DMS 273 (cell line): ENCODE data around the gene DQX1.
A peak's percentile ranks its signal among the peaks of the same experiment; 100 is the strongest.

Experiments used
- DNase-seq: peaks from one replicate; lab custom pipeline; 2025; ENCODE audit not compliant: unreplicated experiment; lab: John Stamatoyannopoulos, UW

The DQX1 gene

DNA sequence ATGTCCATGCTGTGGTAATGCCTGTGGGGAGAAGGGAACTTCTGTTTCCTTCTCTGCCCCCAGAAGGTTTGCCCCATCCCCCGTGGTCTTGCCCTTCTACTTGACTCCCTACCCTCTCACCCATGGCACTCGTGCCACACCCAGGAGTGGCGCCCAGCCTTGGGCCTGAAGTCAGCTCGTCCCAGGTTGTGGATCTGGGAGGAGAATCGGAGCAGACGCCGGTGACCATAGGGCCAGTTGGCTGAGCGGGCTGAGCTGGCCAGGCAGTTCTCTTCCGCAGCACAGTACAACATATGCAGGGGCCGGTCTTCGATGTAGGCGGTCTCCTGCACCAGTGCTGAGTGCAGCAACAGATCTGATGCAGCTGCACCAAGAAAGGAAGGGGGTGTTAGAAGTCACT, 8.4 kb upstream of the DQX1 start:
- DNase-seq: no peak

DNA sequence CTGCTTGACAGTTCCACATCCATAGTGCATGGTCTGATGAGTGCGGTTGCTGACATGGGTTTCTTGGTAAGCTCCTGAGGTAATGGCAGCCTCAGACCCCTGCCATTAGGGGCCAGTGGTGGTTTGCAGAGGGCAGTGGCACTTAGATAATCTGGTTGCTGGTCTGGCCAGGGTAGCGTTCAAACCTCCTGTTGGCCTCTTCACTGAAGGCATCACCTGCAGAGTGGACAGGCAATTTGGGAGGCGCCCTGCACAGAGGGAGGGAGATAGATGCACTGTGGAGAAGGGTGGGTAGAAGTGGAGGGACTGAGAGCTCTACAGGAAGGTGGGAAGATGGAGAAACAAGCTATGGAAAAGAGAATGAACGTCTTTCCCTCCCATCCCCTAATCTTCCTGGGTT, 7.4 kb upstream of the DQX1 start:
- DNase-seq: no peak

DNA sequence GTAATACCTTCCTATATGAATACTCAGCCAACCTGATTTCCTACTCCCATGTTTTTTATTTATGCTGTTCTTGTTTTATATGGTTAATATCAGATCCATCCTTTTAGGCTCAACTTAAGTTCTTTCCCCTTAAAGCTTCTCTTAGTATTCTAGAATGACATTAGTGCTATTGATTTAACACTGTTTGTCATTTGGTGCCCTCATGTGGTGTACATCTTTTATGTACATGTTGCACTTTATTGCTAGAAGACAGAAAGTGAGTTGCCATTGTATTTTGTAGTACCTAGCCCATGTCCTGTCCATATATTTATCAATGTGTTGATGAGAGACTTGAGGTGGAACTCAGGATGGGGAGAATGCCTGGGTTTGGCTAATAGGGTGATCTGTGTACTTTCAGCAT, 6.2 kb upstream of the DQX1 start:
- peak; percentile 62 for DNase-seq

DNA sequence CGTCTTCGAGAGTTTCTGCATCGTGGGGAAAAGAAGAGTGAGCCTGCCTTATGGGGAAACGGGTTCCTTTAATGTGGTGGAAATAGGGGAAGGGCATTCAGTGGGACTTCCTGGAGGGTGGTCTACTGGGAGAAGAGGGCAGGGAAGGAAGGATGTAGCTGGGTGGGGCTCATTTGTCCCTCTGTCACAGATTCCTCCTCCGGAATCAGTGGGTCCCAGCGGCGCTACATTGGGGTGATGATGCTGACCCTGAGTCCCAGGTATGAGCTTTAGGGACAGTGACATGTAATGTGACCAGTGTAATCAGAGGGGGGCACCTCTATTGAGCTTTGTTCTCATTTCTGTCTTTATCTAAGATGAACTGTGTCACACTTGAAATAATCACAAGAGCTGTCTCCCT, 5.6 kb upstream of the DQX1 start:
- DNase-seq: no peak

DNA sequence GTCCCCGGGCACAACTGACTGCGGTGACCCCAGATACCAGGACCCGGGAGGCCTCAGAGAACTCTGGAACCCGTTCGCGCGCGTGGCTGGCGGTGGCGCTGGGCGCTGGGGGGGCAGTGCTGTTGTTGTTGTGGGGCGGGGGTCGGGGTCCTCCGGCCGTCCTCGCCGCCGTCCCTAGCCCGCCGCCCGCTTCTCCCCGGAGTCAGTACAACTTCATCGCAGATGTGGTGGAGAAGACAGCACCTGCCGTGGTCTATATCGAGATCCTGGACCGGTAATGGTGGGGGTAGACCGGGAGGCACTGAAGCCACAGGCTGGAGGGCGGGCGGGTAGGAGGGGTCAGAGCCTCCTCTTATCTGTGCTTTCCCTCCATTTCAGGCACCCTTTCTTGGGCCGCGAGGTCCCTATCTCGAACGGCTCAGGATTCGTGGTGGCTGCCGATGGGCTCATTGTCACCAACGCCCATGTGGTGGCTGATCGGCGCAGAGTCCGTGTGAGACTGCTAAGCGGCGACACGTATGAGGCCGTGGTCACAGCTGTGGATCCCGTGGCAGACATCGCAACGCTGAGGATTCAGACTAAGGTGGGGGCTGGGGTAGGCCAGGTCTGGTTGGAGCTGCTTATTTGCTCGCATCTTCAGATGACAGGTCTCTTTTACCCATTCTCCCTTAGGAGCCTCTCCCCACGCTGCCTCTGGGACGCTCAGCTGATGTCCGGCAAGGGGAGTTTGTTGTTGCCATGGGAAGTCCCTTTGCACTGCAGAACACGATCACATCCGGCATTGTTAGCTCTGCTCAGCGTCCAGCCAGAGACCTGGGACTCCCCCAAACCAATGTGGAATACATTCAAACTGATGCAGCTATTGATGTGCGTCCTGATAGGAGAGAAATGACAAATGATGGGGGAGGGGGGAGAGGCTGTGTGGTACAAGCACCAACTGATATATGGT, 4.5 kb upstream of the DQX1 start:
- peak; percentile 61 for DNase-seq

GRCh38 chr2:74529357-74530238, 3.6 kb upstream of the DQX1 start, which contains the start of the genes AUP1 and HTRA2:
Gene AUP1, minus strand, starts transcription at chr2:74529706. Its CDS starts 77 bp downstream, at chr2:74529629.
Gene HTRA2, plus strand, starts transcription at chr2:74529933. Its CDS starts 74 bp downstream, at chr2:74530007.
- DNase-seq: peak; percentile 99

GRCh38 chr2:74528600-74529356, 2.7 kb upstream of the DQX1 start:
- DNase-seq: no peak

- DNase-seq: no peak
These were observed 1.7 kb upstream of the DQX1 start for GRCh38 chr2:74527741-74528140.

- DNase-seq: no peak
These were observed 709 bp upstream of the DQX1 start for GRCh38 chr2:74526649-74527230.

DNA sequence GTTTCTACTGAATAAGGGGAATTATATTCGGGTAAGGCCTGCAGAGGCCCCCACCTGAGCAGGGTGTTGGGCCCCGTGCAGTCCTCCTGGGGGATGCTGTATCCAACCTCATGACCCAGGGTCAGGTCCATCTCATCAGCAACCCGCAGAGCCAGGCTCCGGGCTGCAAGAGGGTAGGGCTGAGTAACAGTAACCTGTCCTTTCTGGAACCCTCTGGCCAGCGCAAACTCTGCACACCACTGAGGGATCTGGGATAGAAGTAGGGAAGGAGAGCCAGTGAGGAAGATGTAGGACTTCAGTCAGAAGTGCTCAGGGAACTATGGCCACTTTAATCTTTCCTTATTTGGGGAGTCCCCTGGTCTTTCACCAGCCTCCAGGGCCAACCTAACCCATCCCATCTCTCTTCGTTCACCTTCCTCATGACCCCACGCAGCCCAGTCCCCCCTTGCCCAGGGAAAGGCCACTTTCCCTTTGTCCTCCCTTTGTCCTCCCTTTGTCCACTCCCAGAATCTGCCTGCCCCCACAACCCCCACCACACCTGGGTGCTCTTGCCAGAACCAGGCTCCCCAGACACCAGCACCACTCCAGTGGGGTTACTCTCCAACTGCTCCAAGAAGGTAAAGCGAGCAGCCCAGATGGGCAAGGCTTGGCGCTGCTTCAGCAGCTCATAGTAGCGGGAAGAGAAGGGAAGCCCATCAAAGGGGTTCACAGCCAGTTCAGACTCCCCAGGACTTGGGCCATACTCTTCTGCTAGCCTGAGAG, 895 bp downstream of the DQX1 start:
- DNase-seq: no peak

DNA sequence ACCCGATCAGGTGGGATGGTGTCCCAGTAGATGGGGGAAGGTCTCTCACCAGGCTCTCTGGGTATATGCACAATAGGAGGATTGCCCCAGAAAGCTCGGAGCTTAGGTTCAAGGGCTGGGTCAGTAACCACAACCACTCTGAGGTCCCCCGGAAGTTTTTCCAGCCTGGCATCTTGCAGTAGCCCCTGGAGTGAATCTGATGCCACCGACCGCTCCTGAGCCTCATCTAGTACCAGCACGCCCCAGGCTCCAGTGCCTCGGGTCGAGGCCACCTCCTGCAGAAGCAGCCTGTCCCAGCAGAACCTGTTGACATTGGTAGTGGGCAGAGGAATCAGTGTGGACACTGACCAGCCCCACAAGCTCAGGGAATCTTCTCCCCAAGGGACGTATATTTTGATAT, 2.0 kb downstream of the DQX1 start:
- DNase-seq: no peak

DNA sequence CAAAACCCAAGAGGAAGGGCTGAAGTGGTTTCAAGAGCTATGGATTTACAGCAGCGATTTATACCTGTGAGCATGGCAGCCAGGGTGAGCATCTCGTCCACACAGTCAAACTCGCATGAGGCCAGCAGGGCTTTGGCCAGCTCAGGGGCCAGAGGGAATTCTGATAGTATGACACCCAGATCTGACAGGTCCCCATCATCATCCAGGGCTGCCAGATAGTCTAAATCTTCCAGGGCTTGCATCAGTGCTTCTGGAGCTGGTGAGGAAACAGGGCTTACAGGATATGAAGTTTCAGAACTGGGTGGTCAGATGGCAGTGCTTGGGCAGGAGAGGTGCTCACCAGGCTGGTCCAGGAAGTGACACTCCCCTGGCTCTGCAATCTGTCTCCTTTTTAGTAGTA, 3.5 kb downstream of the DQX1 start:
- DNase-seq: no peak

DNA sequence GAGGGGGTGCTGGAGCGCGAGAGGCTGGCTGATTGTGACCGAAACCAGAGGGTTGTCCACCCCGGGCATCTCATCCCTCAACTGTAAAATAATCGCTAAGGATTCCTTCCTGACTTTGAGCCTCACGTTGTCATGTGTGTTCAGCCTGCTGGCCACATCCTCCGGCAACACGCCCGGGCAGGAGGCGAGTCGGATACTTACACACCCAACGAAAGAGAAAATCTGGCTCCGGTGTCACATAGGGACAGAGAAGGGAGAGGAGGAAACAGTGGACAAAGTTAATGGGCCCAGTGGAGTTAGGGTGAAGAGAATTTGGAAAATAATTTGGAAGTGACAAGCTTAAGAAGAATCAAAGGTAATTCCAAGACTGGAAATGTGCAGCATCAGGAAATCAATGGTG, 9.4 kb downstream of the DQX1 start:
- DNase-seq: no peak

GRCh38 chr2:74515981-74516633, 9.9 kb downstream of the DQX1 start:
- DNase-seq: no peak

- peak; percentile 39 for DNase-seq
These were observed 10.6 kb downstream of the DQX1 start for GRCh38 chr2:74515271-74515980.

DNA sequence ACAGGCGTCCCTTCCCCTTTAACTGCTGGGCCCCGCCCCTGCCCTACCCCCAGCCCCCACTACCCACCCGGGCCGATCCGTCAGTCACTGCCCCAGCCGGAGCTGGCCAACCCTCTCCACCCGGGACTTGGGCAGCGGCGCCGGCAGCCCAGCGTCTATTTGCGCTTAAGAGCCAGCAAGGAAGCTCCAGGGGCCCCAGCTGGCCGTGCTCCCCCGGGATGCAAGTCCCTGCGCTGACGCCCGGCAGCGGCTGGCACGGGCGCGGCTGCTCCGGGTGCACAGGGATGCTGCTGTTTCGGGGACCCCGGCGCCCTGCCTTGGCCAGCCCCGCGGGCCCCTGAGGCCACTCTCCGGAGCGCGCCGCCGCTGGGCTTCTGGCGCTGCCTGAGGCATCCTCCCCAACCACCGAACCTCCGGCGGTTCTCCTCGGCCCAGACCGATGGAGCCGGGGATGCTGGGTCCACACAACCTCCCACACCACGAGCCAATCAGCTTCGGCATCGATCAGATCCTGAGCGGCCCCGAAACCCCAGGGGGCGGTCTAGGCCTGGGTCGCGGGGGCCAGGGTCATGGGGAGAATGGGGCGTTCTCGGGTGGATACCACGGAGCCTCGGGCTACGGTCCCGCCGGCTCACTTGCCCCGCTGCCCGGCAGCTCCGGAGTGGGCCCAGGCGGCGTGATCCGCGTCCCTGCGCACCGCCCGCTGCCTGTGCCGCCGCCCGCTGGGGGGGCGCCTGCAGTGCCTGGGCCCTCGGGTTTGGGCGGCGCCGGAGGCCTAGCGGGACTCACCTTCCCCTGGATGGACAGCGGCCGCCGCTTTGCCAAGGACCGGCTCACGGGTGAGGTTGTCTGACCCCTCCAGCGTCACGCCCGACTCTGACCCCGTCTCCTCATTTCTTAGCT, 11.4 kb downstream of the DQX1 start, which contains the start of gene TLX2:
Gene TLX2 (plus strand): TSS at position 83 of the 903 bp plus-strand sequence. CDS start 357 bp downstream, at position 440.
- DNase-seq: peak; percentile 54

DNA sequence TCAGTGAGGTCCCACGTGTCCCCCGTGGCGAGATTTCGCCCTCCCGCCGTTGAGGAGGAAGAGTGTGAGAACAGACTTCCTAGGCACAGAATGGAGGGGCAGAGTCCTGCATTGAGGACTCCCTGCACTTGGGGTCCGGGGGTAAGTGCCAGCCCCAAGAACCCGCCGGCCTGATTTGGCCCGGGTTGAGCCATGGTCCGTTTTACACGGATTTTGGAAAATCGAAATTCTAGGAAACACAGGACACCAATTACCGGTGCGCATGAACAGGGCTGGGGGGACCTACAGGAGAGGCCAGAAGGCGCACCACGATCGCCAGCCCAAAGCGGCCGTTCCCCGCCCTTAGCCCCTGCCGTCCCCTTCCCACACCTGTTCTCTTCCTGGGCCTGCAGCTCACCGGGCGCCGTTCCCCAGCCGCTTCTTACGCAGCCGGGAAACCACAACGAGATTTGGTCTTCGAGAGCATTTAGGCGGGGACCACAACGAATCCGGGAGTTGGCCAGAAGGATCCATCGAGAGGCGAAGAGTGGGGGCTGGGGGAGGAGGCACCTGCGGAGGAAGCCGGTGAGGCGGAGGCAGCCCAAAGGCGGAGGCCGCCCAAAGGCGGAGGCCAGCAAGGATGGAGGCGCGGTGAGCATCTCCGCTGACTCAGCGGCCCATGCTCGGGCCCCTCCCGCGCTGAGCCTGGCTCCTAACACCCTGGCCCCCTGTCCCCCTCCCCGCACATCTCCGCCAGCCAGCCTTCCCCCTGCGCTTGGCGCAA, 12.2 kb downstream of the DQX1 start:
- peak; percentile 49 for DNase-seq
